NT2/D1 (cell line): Measurements from ENCODE around the gene OR51E1.

ENCODE experiments used
- YY1 ChIP-seq: IDR thresholded peaks from 2 replicates; pipeline ENCODE4 v1.6.1; 2011; ENCODE audit not compliant: insufficient read length, insufficient read depth
- ZNF274 ChIP-seq: IDR thresholded peaks from 2 replicates; pipeline ENCODE4 v1.6.1; 2011; ENCODE audit warnings: mild to moderate bottlenecking, low read depth, low read length

DNA sequence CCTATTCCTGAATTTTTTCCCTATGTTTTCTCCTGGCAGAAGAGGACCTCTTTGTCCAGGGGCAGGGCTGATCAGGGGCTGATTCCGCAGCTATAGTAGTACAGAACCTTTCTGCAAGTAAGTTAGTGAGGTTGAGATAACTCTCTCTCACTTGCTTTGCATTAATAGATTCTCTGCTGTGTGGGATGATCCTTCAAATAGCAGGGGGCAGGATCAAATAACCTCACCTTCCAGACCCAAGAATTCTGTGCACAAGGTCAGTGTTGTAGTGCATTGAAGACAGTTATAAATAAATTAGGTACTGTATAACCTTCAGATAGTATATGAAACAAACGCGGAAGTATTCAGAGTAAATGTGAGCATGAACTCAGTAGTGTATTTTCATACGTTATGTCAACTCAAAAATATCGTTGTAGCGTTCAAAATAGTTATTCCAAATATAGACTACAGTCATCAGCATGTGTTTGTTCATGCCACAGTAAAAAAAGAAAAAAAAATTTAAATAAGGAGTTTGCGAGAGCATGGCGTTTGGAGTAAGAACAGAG is 61.1 kb downstream of the OR51E1 start:
- TF ChIP-seq YY1 = no peak
- no peak for TF ChIP-seq ZNF274
